ENCODE measurements around the gene ERFL.

ERFL gene

DNA sequence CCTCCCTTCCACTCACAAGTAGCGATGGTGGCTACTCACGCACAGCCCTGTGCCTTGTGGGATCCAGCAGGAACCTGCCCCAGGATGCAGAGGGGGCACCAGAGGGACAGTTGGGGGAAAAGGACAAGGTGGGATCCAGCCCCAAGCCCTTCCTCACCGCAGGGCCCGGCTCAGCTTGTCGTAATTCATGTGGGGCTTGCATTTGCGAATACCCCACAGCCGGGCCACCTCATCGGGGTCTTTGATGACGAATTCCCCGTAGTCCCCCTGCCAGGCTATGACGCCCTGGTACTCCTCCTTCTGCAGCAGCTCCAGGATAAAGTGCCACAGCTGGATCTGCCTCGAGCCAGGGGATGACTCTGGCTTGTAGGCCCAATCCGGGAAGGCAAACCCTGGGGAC, 18.5 kb downstream of the ERFL start:
- Histone ChIP-seq H3K4me3 (no peak overlapping the region), H3K4me1 (peaks cover 0 to 9% (median 4%) of the 10 kb centered on the region in 4 donors), H3K27me3 (peaks cover 0 to 36% of the 10 kb centered on the region in 2 donors), H3K36me3 (peaks cover 13 to 37% (median 21%) of the 10 kb centered on the region in 3 donors), H3K27ac (no peak overlapping the region), H3K9me3 (no peaks in the 10 kb centered on the region)
- DNase-seq = no peak
- intact Hi-C loops (cut with DNase I; ENCODE audit: low total_unique reads) = no loop called here
- TF ChIP-seq, protein P1, sequence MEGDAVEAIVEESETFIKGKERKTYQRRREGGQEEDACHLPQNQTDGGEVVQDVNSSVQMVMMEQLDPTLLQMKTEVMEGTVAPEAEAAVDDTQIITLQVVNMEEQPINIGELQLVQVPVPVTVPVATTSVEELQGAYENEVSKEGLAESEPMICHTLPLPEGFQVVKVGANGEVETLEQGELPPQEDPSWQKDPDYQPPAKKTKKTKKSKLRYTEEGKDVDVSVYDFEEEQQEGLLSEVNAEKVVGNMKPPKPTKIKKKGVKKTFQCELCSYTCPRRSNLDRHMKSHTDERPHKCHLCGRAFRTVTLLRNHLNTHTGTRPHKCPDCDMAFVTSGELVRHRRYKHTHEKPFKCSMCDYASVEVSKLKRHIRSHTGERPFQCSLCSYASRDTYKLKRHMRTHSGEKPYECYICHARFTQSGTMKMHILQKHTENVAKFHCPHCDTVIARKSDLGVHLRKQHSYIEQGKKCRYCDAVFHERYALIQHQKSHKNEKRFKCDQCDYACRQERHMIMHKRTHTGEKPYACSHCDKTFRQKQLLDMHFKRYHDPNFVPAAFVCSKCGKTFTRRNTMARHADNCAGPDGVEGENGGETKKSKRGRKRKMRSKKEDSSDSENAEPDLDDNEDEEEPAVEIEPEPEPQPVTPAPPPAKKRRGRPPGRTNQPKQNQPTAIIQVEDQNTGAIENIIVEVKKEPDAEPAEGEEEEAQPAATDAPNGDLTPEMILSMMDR (IDR thresholded peaks at IDR 0.05) = no peak

DNA sequence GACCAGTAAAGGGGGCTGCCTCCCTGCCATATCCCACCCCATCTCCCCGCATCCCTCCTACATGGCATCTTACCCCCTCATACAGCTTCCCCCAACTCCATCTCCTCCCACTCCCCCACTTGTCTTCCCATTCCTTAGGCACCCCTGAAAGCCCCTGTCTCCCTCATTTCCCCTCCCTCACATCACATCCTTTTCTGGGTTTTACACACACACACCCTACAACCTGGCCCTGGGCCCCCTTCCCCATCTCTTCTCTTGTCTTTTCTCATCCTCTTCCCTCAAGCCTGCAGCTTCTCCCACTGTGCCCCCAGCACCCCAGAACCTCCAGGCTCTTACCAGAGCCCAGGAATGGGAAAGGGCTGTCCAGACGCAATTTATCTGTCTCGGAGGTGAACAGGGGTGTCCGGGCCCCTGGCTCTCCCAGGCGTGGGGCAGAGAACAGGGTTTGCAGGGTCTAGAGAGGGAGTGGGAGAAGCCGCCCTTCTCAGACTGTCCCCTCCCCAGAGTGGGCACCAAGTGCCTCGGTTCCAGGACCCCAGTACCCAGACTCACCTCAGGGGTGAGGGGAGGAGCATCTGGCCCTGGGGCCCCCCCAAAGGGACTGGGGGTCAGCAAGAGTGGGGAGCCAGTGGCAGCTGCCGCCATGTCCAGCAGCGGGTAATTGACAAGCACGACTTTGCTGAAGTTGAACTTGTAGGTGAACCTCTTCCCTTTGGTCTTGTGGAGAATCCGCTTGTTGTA, 19.4 kb downstream of the ERFL start:
- H3K9me3 ChIP-seq = no peaks in the 10 kb centered on the region
- H3K4me3 ChIP-seq = no peak overlapping the region
- peaks cover 21 to 46% (median 29%) of the 10 kb centered on the region in 3 donors for H3K36me3 ChIP-seq
- intact Hi-C loops (cut with DNase I; ENCODE audit: low total_unique reads) = no loop called here
- no peak overlapping the region for H3K27ac ChIP-seq
- peaks cover 0 to 9% (median 4%) of the 10 kb centered on the region in 4 donors for H3K4me1 ChIP-seq
- peaks cover 0 to 31% of the 10 kb centered on the region in 2 donors for H3K27me3 ChIP-seq
- no peak for DNase-seq
- TF ChIP-seq, protein P1 (IDR thresholded peaks at IDR 0.05) = no peak

DNA sequence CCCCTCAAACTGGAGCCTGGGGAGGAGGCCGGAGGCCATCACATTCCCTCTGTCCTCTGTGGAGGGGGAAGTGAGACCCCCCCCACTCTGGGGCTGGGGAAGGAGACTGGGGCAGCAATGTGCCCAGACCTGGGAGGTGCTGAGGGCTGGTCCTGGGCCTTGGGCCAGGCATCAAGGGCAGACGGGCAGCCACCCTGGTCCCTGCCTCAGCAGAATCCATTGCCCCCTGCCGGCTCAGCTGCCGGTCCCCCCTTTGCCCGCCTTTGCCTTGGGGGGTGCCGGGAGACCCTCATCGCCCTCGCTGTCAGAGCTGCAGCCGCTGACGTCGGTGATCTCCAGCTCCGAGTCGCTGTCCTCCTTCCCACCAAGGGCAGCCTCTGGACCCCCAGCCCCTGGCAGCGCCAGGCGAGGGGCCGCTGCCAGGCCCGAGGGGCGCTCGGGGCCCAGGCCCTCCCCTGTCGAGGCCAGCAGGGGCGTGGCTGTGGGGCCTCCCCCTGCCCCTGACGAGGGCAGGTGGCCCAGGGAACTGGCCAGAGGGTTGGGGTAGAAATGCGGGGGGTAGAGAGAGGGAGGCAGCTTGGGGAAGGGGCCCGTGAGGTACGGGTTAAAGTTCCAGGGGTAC, 20.1 kb downstream of the ERFL start:
- H3K27me3 ChIP-seq = peaks cover 0 to 23% of the 10 kb centered on the region in 2 donors
- DNase-seq = no peak
- no peak overlapping the region for H3K27ac ChIP-seq
- intact Hi-C loops (cut with DNase I; ENCODE audit: low total_unique reads) = no loop called here
- H3K36me3 ChIP-seq = peaks cover 27 to 53% (median 37%) of the 10 kb centered on the region in 3 donors
- peaks cover 0 to 4% (median 1%) of the 10 kb centered on the region in 4 donors for H3K4me1 ChIP-seq
- no peak overlapping the region for H3K4me3 ChIP-seq
- H3K9me3 ChIP-seq = no peaks in the 10 kb centered on the region
- TF ChIP-seq, protein P1 (IDR thresholded peaks at IDR 0.05) = no peak

DNA sequence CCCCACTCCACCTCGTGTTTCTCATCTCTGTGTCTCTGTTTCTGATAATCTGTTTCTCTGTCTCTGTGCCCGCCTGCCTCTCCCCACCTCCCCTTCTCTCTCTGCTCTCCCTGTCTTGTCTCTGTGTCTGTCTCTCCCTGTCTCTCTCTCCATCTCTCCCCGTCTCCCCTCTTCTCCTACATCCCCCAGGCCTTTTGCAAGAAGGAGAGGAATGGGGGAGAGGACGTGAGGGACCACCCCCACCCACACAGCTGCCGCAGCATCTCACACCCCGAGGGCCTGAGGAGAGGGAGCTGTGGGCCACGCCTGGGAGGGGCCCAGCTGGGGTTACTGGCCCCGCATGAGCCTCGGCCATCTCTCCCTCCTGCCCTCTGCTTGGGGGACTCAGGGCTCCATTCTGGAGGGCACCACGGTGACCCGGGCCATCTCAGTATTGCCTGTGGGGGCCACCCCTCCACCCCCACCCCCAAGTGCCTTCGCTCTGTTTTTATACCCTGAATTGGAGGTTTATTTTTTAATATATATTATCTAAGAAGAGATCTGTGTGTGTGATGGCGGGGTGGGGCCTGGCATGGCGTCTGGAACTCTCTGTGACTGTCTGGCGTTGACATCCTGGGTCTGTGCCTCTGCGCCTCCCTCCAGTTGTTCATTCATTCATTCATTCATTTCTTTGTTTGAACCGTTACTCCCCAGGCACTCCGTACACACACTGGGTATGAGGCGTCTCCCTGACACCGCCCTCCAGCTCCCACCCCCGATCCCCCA, 21.2 kb downstream of the ERFL start:
- Histone ChIP-seq H3K27ac (no peak overlapping the region), H3K9me3 (no peaks in the 10 kb centered on the region), H3K4me3 (no peak overlapping the region), H3K27me3 (peaks cover 0 to 14% of the 10 kb centered on the region in 2 donors), H3K4me1 (no peaks in the 10 kb centered on the region), H3K36me3 (peaks cover 37 to 63% (median 47%) of the 10 kb centered on the region in 3 donors)
- DNase-seq = no peak
- intact Hi-C loops (cut with DNase I; ENCODE audit: low total_unique reads) = no loop called here
- TF ChIP-seq, protein P1 (IDR thresholded peaks at IDR 0.05) = no peak

DNA sequence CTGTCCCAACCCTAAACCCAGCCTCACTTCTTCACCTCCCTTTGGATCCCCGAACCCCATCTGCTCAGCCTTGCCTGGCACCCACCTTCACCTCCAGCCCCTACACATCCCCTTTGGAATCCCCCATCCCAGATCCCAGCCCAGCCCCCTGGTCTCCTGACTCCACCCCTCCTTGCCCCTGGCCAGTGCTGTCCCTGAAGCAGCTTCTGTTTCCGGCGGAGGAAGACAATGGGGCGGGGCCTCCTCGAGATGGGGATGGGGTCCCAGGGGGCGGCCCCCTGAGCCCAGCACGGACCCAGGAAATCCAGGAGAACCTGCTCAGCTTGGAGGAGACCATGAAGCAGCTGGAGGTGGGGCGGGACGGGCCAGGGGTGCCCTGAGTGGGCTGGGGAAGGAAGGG, 22.0 kb downstream of the ERFL start:
- intact Hi-C loops (cut with DNase I; ENCODE audit: low total_unique reads) = no loop called here
- TF ChIP-seq, protein P1 (IDR thresholded peaks at IDR 0.05) = no peak
- Histone ChIP-seq H3K27ac (no peak overlapping the region), H3K4me3 (no peak overlapping the region), H3K4me1 (no peaks in the 10 kb centered on the region), H3K27me3 (peaks cover 0 to 7% of the 10 kb centered on the region in 2 donors), H3K36me3 (peaks cover 45 to 72% (median 55%) of the 10 kb centered on the region in 3 donors), H3K9me3 (no peaks in the 10 kb centered on the region)
- DNase-seq = no peak

All from tibial artery (tissue), 4 donors.